Measurements from ENCODE around the gene GLRA3.

The GLRA3 gene

DNA sequence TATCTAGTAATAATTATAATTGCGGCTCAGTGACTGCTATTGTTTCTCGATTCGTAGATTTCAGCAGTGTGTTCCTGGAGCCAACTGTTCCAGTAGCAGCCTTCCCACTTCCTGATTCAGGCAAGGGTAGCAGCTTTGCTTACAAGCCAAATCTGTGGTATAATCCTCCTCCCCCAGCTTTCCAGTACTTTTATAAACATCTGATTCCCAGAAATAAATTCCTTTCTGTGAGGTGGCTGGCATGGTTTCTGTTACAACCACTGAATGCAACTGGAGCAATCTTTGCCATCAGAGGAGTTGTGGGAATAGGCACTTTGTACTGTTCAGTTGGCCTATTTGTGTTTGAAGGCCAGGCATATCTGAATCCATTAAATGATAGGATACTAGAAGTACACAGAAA is 80.0 kb downstream of the GLRA3 start:
- TF ChIP-seq, protein P1, sequence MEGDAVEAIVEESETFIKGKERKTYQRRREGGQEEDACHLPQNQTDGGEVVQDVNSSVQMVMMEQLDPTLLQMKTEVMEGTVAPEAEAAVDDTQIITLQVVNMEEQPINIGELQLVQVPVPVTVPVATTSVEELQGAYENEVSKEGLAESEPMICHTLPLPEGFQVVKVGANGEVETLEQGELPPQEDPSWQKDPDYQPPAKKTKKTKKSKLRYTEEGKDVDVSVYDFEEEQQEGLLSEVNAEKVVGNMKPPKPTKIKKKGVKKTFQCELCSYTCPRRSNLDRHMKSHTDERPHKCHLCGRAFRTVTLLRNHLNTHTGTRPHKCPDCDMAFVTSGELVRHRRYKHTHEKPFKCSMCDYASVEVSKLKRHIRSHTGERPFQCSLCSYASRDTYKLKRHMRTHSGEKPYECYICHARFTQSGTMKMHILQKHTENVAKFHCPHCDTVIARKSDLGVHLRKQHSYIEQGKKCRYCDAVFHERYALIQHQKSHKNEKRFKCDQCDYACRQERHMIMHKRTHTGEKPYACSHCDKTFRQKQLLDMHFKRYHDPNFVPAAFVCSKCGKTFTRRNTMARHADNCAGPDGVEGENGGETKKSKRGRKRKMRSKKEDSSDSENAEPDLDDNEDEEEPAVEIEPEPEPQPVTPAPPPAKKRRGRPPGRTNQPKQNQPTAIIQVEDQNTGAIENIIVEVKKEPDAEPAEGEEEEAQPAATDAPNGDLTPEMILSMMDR (conservative IDR thresholded peaks at IDR 0.05; ENCODE audit: low read depth, low read length): no peak
- DNase-seq (ENCODE audit: low read depth): peak; percentile 4
- no peak overlapping the region for H3K4me3 ChIP-seq (ENCODE audit: low read depth, low read length)

DNA sequence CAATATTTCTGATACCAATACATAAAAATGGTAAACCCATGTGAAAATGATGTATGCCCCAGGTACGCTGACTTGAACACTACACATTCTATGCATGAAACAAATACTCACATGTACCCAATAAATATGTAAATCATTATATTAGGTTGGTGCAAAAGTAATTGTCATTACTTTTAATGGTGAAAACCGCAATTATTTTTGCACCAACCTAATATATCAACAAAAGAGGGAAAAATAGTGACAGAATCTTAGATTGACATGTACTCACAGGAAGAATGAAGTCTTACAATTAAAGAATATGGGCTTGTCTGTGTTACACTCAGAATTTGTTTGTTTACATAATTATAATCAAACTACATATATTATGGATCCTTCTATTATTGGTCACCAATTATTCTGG is 82.3 kb downstream of the GLRA3 start:
- DNase-seq (ENCODE audit: low read depth): no peak

DNA sequence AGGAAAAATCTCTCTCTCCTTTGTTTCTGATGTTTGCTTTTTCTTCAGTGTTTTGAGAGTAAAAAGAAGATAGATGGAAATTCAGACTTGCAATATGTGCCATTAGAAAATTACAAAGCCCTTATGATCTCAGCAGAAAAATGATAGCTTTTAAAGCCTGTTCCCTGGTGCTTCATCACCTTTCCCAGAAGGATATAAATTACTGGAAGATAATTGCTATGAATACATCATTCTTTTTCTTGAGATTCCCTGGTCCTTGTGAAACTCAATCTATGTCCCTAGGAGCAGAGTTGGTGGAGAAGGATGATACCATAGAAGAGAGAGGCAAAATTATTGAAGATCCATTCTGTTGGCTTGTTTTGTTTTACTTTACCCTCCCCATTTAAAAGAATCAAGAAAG is 86.5 kb downstream of the GLRA3 start:
- no peak overlapping the region for H3K4me3 ChIP-seq (ENCODE audit: low read depth, low read length)
- no peak for DNase-seq (ENCODE audit: low read depth)
- TF ChIP-seq, protein P1 (conservative IDR thresholded peaks at IDR 0.05; ENCODE audit: low read depth, low read length): no peak

More for the DNA sequence above, 82.3 kb downstream of the GLRA3 start:
- TF ChIP-seq, protein P1 (conservative IDR thresholded peaks at IDR 0.05; ENCODE audit: low read depth, low read length): no peak
- H3K4me3 ChIP-seq (ENCODE audit: low read depth, low read length): no peak overlapping the region

DNA sequence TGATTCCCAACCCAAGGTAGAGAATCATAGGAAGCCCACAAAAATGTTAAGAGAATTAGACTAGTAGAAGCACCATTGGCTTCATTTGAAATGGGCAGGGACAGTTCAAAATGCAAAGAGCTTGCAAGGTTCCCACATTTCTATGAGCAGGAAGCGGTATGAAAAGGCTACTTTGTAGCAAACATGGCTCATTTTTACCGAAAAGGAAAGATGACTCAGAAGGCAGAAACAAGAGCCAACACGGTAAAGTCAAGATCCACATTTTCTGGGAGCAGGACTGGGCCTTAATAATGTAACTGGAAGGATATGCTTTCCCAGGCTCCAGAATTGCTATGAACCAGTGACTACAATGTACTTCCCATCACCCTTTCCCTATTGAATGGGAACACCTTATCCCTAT is 89.5 kb downstream of the GLRA3 start:
- no peak for DNase-seq (ENCODE audit: low read depth)
- TF ChIP-seq, protein P1 (conservative IDR thresholded peaks at IDR 0.05; ENCODE audit: low read depth, low read length): no peak

DNA sequence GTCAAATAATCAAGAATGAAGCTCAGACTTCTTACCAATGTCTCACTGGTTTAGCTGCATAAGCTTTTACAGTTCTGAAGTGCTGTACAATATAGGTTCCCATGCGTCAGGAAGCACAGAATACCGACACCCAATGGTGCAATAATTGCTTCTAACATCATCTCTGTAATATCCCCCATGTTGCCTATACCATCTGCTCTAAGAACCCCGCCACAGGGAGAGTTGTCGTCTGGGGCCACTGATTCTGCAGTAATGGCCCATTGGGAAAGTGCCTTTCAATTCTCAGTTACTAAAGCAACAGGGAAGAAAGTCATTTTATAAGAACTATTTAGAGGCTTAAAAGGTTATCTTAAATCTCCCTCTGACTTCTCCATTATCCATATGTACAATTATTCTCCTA is 94.9 kb downstream of the GLRA3 start:
- no peak overlapping the region for H3K4me3 ChIP-seq (ENCODE audit: low read depth, low read length)
- TF ChIP-seq, protein P1 (conservative IDR thresholded peaks at IDR 0.05; ENCODE audit: low read depth, low read length): no peak
- no peak for DNase-seq (ENCODE audit: low read depth)

More for the DNA sequence above, 89.5 kb downstream of the GLRA3 start:
- no peak overlapping the region for H3K4me3 ChIP-seq (ENCODE audit: low read depth, low read length)

DNA sequence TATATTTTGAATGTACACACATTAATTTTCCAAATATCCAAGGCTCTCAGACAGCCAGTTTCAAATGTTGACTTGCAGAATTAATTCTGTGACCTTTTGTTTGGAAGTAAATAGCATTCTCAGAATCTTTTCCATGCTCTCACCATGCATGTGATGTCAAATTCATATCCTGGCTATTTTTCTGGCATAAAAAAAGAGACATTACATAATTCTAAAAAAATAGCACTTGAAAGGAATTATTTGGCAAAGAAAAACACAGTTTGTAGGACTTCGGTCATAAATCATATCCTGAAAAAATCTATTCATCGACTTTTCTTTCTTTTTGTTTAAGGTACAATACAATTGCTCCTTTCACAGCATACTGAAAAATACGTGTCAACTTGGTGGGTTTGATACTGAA is 111.2 kb downstream of the GLRA3 start:
- H3K4me3 ChIP-seq (ENCODE audit: low read depth, low read length): no peak overlapping the region
- TF ChIP-seq, protein P1 (conservative IDR thresholded peaks at IDR 0.05; ENCODE audit: low read depth, low read length): no peak
- no peak for DNase-seq (ENCODE audit: low read depth)

DNA sequence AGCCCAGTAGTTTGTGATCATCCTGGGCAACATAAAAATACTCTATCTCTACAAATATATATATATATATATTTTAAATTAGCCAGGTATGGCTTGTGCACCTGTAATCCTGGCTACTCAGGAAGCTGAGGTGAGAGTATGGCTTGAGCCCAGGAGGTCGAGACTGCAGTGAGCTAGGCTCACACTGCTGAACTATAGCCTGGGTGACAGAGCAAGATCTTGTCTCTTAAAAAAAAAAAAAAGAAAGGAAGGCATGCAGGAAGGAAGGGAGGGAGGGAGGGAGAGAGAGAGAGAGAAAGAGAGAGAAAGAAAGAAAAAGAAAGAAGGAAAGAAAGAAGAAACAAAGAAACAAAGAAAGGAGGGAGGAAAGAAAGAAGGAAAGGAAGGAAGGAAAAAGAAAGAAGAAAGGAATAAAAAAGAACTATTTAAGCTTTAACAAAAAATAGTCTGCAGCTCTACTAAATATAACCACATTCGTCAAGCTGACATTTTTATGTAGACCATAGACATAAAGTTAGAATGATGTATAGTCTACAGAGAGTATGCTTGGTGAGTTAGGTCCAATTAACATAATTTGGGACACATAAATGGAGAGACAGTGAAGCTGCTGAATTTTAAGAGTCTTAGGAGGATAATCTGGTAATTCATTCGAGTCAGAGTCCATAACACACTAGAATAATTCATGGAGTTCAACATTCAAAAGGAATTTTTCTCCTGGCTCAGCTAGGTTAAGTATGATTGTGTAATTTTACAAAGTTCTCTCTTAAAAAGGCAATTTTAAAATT is 111.9 kb downstream of the GLRA3 start:
- no peak overlapping the region for H3K4me3 ChIP-seq (ENCODE audit: low read depth, low read length)
- TF ChIP-seq, protein P1 (conservative IDR thresholded peaks at IDR 0.05; ENCODE audit: low read depth, low read length): no peak
- no peak for DNase-seq (ENCODE audit: low read depth)
